Ishikawa (cell line): ENCODE results near the gene KCNMB1.
A peak's percentile ranks its signal among the peaks of the same experiment; 100 is the strongest.

Experiments used
- CEBPB ChIP-seq: IDR thresholded peaks from 2 replicates; pipeline ENCODE4 v1.6.1; 2012
- CREB1 ChIP-seq: IDR thresholded peaks from 2 replicates; pipeline ENCODE4 v1.6.1; 2012; ENCODE audit warnings: low read depth
- EGR1 ChIP-seq: IDR thresholded peaks from 2 replicates; pipeline ENCODE4 v1.6.1; 2012
- EP300 ChIP-seq: IDR thresholded peaks from 2 replicates; pipeline ENCODE4 v1.6.1; 2012; ENCODE audit warnings: borderline replicate concordance
- FOXM1 ChIP-seq: IDR thresholded peaks from 2 replicates; pipeline ENCODE4 v1.6.1; 2012; ENCODE audit warnings: low read depth, borderline replicate concordance
- MAX ChIP-seq: IDR thresholded peaks from 2 replicates; pipeline ENCODE4 v1.6.1; 2012
- NFIC ChIP-seq: IDR thresholded peaks from 2 replicates; pipeline ENCODE4 v1.6.1; 2012
- RAD21 ChIP-seq: IDR thresholded peaks from 2 replicates; pipeline ENCODE4 v1.6.1; 2012; ENCODE audit warnings: low read depth
- TAF1 ChIP-seq: IDR thresholded peaks from 2 replicates; pipeline ENCODE4 v1.6.1; 2012; ENCODE audit warnings: low read depth, mild to moderate bottlenecking
- TCF12 ChIP-seq: IDR thresholded peaks from 2 replicates; pipeline ENCODE4 v1.6.1; 2012; ENCODE audit warnings: low read depth
- TEAD4 ChIP-seq: IDR thresholded peaks from 2 replicates; pipeline ENCODE4 v1.6.1; 2012
- YY1 ChIP-seq: IDR thresholded peaks from 2 replicates; pipeline ENCODE4 v1.6.1; 2012; ENCODE audit warnings: low read depth
- ZBTB7A ChIP-seq: IDR thresholded peaks from 2 replicates; pipeline ENCODE4 v1.6.1; 2012; ENCODE audit warnings: low read depth
- TF ChIP-seq, protein P1 (sequence below): IDR thresholded peaks from 2 replicates; pipeline ENCODE4 v1.6.1; 2012; ENCODE audit warnings: low read depth, mild to moderate bottlenecking
- TF ChIP-seq, protein P2 (sequence below): IDR thresholded peaks from 2 replicates; pipeline ENCODE4 v1.6.1; 2012

KCNMB1 gene

GRCh38 chr5:170434966-170435605 is 45.9 kb upstream of the KCNMB1 start:
- no peak for TF ChIP-seq CEBPB
- no peak for TF ChIP-seq CREB1
- TF ChIP-seq FOXM1 = no peak
- TF ChIP-seq YY1 = no peak
- TF ChIP-seq, protein P1, sequence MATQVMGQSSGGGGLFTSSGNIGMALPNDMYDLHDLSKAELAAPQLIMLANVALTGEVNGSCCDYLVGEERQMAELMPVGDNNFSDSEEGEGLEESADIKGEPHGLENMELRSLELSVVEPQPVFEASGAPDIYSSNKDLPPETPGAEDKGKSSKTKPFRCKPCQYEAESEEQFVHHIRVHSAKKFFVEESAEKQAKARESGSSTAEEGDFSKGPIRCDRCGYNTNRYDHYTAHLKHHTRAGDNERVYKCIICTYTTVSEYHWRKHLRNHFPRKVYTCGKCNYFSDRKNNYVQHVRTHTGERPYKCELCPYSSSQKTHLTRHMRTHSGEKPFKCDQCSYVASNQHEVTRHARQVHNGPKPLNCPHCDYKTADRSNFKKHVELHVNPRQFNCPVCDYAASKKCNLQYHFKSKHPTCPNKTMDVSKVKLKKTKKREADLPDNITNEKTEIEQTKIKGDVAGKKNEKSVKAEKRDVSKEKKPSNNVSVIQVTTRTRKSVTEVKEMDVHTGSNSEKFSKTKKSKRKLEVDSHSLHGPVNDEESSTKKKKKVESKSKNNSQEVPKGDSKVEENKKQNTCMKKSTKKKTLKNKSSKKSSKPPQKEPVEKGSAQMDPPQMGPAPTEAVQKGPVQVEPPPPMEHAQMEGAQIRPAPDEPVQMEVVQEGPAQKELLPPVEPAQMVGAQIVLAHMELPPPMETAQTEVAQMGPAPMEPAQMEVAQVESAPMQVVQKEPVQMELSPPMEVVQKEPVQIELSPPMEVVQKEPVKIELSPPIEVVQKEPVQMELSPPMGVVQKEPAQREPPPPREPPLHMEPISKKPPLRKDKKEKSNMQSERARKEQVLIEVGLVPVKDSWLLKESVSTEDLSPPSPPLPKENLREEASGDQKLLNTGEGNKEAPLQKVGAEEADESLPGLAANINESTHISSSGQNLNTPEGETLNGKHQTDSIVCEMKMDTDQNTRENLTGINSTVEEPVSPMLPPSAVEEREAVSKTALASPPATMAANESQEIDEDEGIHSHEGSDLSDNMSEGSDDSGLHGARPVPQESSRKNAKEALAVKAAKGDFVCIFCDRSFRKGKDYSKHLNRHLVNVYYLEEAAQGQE = no peak
- no peak for TF ChIP-seq TEAD4
- no peak for TF ChIP-seq NFIC
- TF ChIP-seq MAX = peak; percentile 39; the same call in 1 of the 2 replicates
- TF ChIP-seq, protein P2, sequence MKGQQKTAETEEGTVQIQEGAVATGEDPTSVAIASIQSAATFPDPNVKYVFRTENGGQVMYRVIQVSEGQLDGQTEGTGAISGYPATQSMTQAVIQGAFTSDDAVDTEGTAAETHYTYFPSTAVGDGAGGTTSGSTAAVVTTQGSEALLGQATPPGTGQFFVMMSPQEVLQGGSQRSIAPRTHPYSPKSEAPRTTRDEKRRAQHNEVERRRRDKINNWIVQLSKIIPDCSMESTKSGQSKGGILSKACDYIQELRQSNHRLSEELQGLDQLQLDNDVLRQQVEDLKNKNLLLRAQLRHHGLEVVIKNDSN = no peak
- no peak for TF ChIP-seq ZBTB7A
- no peak for TF ChIP-seq EP300
- TF ChIP-seq EGR1 = no peak
- peak; percentile 99 for TF ChIP-seq RAD21
- peak; percentile 31; the same call in 1 of the 2 replicates for TF ChIP-seq TCF12
- no peak for TF ChIP-seq TAF1

DNA sequence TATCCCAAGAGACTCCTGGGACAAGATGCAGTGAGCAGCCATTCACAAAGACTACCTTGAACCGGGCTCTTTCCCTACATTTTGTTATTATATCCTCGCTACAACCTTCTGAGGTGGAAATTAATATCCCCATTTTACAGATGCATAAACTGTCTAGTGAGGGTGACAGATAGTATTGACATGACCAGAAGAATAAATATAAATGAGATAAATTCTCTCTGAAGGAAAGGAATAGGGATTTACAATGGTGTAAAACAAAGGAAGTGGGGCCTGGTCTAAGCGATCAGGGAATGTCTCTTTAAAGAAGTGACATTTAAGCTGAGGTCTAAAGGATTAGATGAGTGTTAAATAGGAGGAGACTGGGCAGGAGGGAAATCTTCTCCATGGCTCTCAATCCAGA is 43.5 kb upstream of the KCNMB1 start:
- no peak for TF ChIP-seq ZBTB7A
- TF ChIP-seq NFIC = no peak
- TF ChIP-seq, protein P1 = no peak
- TF ChIP-seq EP300 = no peak
- no peak for TF ChIP-seq TCF12
- no peak for TF ChIP-seq CREB1
- TF ChIP-seq TAF1 = no peak
- no peak for TF ChIP-seq EGR1
- no peak for TF ChIP-seq CEBPB
- no peak for TF ChIP-seq FOXM1
- TF ChIP-seq, protein P2 = no peak
- TF ChIP-seq YY1 = no peak
- TF ChIP-seq RAD21 = no peak

- TF ChIP-seq EP300 = no peak
- TF ChIP-seq YY1 = no peak
- no peak for TF ChIP-seq TEAD4
These were observed 42.4 kb upstream of the KCNMB1 start for GRCh38 chr5:170431571-170431970.

DNA sequence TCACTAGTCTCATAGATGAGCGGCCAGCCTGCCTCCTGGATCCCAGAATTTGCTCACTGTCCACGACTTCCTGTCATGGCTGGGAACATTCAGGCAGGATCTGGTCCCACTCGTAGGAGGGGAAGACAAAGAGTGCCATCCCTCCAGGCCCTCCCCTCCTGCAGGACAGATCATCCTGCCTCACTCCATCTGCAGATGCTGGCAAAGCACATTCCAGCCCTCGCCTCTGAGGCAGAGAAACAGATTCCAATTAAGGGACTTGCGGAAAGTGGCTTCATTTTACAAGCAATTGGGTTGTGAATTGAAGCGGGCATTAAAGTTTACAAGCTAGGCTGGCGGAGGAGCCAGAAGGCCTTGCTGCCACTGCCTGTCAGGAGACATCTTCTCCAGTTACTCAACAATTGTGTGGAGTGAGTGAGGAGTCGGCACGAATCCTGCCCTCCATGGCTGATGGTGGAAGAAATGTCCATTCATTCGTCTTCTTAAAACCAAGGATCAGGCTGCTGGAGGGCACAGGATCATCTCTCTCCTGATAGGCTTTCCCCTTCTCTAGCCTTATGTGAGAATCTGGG is 41.8 kb upstream of the KCNMB1 start:
- TF ChIP-seq ZBTB7A (no peak), EGR1 (no peak), MAX (no peak), TCF12 (no peak)

DNA sequence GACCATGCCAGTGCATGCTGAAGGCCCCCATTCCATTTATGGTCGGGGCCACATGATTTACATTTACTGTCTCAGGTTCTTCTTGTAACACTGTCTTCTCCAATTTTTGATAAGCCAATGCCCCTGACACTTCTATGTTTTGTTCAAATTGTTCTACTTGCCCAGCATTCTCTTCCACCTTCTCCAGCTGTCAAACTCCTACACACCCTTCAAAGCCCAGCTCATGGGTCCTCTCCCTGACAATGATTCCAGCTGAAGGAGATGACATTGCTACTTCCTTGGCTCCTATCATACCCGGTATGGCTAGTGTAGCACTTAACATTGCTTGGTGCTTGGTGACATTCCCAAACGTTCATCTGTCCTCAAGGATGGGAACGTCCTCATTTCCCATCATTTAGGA is 41.1 kb upstream of the KCNMB1 start:
- no peak for TF ChIP-seq NFIC
- TF ChIP-seq, protein P2 = no peak
- TF ChIP-seq TCF12 = no peak
- no peak for TF ChIP-seq TAF1
- no peak for TF ChIP-seq EP300
- TF ChIP-seq EGR1 = no peak
- no peak for TF ChIP-seq ZBTB7A
- TF ChIP-seq CEBPB = no peak
- TF ChIP-seq CREB1 = no peak
- no peak for TF ChIP-seq YY1

DNA sequence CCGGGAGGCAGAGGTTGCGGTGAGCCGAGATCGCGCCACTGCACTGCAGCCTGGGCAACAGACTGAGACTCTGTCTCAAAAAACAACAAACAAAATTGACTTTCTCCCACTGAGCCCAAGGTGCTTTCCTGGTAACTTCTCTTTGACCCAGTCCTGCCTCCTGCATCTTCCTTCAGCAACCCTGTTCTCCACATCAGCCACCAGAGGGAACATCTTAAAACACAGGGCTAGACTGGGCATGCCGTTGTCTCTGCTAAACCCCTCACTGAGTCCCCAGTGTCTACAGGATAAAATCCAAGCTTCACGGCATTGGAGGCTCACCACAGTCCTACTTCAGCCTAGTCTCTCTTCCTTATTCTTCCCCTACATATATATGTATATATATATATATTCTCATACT is 39.8 kb upstream of the KCNMB1 start:
- TF ChIP-seq EP300 = no peak
- peak; percentile 31 for TF ChIP-seq RAD21
- TF ChIP-seq, protein P1 = no peak
- no peak for TF ChIP-seq MAX
- TF ChIP-seq CEBPB = no peak
